ENCODE data around the gene EARS2.

DNA sequence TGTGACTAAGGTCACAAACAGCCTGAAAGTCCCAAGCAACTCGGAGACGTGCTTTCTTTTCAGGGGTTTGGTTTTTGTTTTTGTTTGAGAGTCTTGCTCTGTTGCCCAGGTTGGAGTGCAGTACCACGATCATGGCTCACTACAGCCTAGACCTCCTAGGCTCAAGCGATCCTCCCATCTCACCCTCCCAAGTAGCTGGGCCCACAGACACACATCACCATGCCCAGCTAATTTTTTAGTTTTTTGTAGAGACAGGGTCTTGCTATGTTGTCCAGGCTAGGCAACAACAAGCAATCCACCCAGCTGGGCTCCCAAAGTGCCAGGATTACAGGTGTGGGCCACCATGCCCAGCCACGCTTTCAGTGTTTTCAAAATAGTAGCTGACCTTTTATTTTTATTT is 27.1 kb downstream of the EARS2 start:
- TF ChIP-seq, protein P1, sequence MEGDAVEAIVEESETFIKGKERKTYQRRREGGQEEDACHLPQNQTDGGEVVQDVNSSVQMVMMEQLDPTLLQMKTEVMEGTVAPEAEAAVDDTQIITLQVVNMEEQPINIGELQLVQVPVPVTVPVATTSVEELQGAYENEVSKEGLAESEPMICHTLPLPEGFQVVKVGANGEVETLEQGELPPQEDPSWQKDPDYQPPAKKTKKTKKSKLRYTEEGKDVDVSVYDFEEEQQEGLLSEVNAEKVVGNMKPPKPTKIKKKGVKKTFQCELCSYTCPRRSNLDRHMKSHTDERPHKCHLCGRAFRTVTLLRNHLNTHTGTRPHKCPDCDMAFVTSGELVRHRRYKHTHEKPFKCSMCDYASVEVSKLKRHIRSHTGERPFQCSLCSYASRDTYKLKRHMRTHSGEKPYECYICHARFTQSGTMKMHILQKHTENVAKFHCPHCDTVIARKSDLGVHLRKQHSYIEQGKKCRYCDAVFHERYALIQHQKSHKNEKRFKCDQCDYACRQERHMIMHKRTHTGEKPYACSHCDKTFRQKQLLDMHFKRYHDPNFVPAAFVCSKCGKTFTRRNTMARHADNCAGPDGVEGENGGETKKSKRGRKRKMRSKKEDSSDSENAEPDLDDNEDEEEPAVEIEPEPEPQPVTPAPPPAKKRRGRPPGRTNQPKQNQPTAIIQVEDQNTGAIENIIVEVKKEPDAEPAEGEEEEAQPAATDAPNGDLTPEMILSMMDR (optimal IDR thresholded peaks at IDR 0.05 in 1 of 3, IDR thresholded peaks at IDR 0.05 in 1 of 3, conservative IDR thresholded peaks at IDR 0.05 in 1 of 3; ENCODE audit: extremely low read depth in 1 of 3, insufficient read depth in 2 of 3, low read length in 3 of 3) = no peak
- no peak for TF ChIP-seq EZH2 (IDR thresholded peaks at IDR 0.05; ENCODE audit: low read length)
